K562 (cell line): ENCODE measurements around the gene EHBP1L1. TPM values are rescaled to one million over a fixed set of nuclear protein-coding genes. Genes with fewer than 3 reads are reported as not detected.

ENCODE experiments used
- CEBPG ChIP-seq, 3 experiments: fragments of 200-800 bp in 1 of 3; sonication (Bioruptor generic) in 1 of 3; sonication (generic) in 1 of 3; formaldehyde crosslinking in 1 of 3; IDR thresholded peaks in 2 of 3; conservative IDR thresholded peaks in 1 of 3; 2 replicates each; pipeline versions ENCODE4 v1.6.1 to v1.8.0; 2016 to 2022; ENCODE audit warnings: missing compliant biosample characterization in 2 of 3, missing genetic modification characterization in 2 of 3, mild to moderate bottlenecking in 1 of 3, missing genetic modification reagents in 1 of 3
- CXXC5 ChIP-seq: fragments of 250-450 bp; sonication (Bioruptor Pico); IDR thresholded peaks from 2 replicates; pipeline ENCODE4 v1.8.0; 2022; ENCODE audit warnings: inconsistent platforms, mild to moderate bottlenecking, moderate library complexity
- HDAC1 ChIP-seq, 2 experiments: fragments of 450-650 bp; IDR thresholded peaks; 2 replicates each; pipeline ENCODE4 v1.6.1; 2016 to 2017; ENCODE audit warnings: inconsistent platforms in 1 of 2, mild to moderate bottlenecking in 1 of 2, moderate library complexity in 1 of 2
- HNRNPK ChIP-seq: fragments of 200-400 bp; formaldehyde crosslinking; IDR thresholded peaks from one replicate; pipeline ENCODE4 v1.6.1; 2018; ENCODE audit warnings: mild to moderate bottlenecking, low read depth, low read length; ENCODE audit not compliant: poor library complexity, severe bottlenecking
- KDM4B ChIP-seq, 2 experiments: fragments of 450-650 bp in 1 of 2; sonication (generic) in 1 of 2; IDR thresholded peaks; 2 replicates each; pipeline ENCODE4 v1.6.1; 2016 to 2017; ENCODE audit warnings: borderline replicate concordance in 2 of 2, antibody characterized with exemption in 1 of 2, low read depth in 1 of 2, mild to moderate bottlenecking in 1 of 2
- KLF16 ChIP-seq: IDR thresholded peaks from 2 replicates; pipeline ENCODE4 v1.6.1; 2016; ENCODE audit warnings: antibody characterized with exemption
- MAZ ChIP-seq, 2 experiments: fragments of 450-650 bp in 1 of 2; sonication (generic) in 1 of 2; formaldehyde crosslinking; IDR thresholded peaks in 1 of 2; conservative IDR thresholded peaks in 1 of 2; 2 replicates each; pipeline versions ENCODE4 v1.4.0 to v1.5.0; 2020; ENCODE audit warnings: mild to moderate bottlenecking in 1 of 2, missing genetic modification reagents in 1 of 2
- NFE2 ChIP-seq: IDR thresholded peaks from 2 replicates; pipeline ENCODE4 v1.6.1; 2014; ENCODE audit warnings: antibody characterized with exemption, low read depth
- POLR2B ChIP-seq: fragments of 450-650 bp; IDR thresholded peaks from 2 replicates; pipeline ENCODE4 v1.6.1; 2018; ENCODE audit warnings: low read depth; ENCODE audit not compliant: partially characterized antibody
- RCOR1 ChIP-seq, 2 experiments: IDR thresholded peaks; 2 replicates each; pipeline ENCODE4 v1.6.1; 2012; ENCODE audit warnings: low read depth in 2 of 2, low read length in 2 of 2, borderline replicate concordance in 1 of 2, improper control_type of control experiment in 1 of 2
- SIRT6 ChIP-seq: IDR thresholded peaks from one replicate; pipeline ENCODE4 v1.6.1; 2012; ENCODE audit warnings: low read depth, mild to moderate bottlenecking, control low read depth, inconsistent platforms, low read length, moderate library complexity
- SMAD3 ChIP-seq: fragments of 450-650 bp; formaldehyde crosslinking; conservative IDR thresholded peaks from 2 replicates; pipeline ENCODE4 v1.4.0; 2020; ENCODE audit warnings: mild to moderate bottlenecking
- SNIP1 ChIP-seq: fragments of 450-650 bp; IDR thresholded peaks from 2 replicates; pipeline ENCODE4 v1.7.1; 2017; ENCODE audit warnings: low read depth, mild to moderate bottlenecking
- SP2 ChIP-seq: IDR thresholded peaks from 2 replicates; pipeline ENCODE4 v1.6.1; 2011; ENCODE audit warnings: mild to moderate bottlenecking, low read depth, low read length, moderate library complexity; ENCODE audit not compliant: poor library complexity, severe bottlenecking; ENCODE audit errors: extremely low read depth
- THRA ChIP-seq: fragments of 450-650 bp; IDR thresholded peaks from 2 replicates; pipeline ENCODE4 v1.6.1; 2017; ENCODE audit warnings: mild to moderate bottlenecking, moderate library complexity
- ZFP30 ChIP-seq: fragments of 250-450 bp; sonication (Bioruptor Pico); IDR thresholded peaks from 2 replicates; pipeline ENCODE4 v1.8.0; 2022; ENCODE audit warnings: moderate library complexity, mild to moderate bottlenecking, inconsistent platforms, borderline replicate concordance
- ZNF717 ChIP-seq: fragments of 250-450 bp; sonication (Bioruptor Pico); IDR thresholded peaks from 2 replicates; pipeline ENCODE4 v1.5.0; 2021
- ZSCAN32 ChIP-seq: fragments of 450-650 bp; formaldehyde crosslinking; IDR thresholded peaks from 2 replicates; pipeline ENCODE4 v1.4.0; 2020; ENCODE audit warnings: mild to moderate bottlenecking, moderate library complexity
- polyA plus RNA-seq, 8 experiments: library from polyadenylated mRNA; depleted of rRNA in 4 of 8; stranded (reverse) in 5 of 8; unstranded in 3 of 8; fragments of >200 nt; fragmentation: Nextera tagmentation in 2 of 8; fragmentation: Illumina TruSeq in 1 of 8; extraction: Ambion mirVana in 2 of 8; extraction: Trizol in 1 of 8; gene quantifications; 2 replicates each; pipeline versions ENCODE4 v1.2.1 to v1.2.3, GENCODE V29; 2011 to 2014; ENCODE audit warnings: inconsistent platforms in 1 of 8, missing spikeins in 1 of 8
- total RNA-seq, 7 experiments: library from RNA; depleted of rRNA in 6 of 7; stranded (reverse); fragments of >200 nt in 6 of 7; fragmentation: Illumina TruSeq in 2 of 7; extraction: Trizol in 2 of 7; gene quantifications; 2 replicates each; pipeline versions ENCODE4 v1.2.1 to v1.2.3, GENCODE V29; 2011 to 2021; ENCODE audit warnings: low replicate concordance in 1 of 7
- TF ChIP-seq, protein P1 (sequence below): fragments of 250-450 bp; sonication (Bioruptor Pico); IDR thresholded peaks from 2 replicates; pipeline ENCODE4 v1.4.0; 2020; ENCODE audit warnings: borderline replicate concordance
- TF ChIP-seq, protein P2 (sequence below): IDR thresholded peaks from 2 replicates; pipeline ENCODE4 v1.6.1; 2011; ENCODE audit warnings: borderline replicate concordance, low read depth, mild to moderate bottlenecking, moderate library complexity, low read length; ENCODE audit not compliant: insufficient read depth, poor library complexity, severe bottlenecking

The EHBP1L1 gene
- total and polyA plus RNA-seq, 9 of the 15 experiments (the other 6 are each of a cell fraction or from before 2014, with no cell fraction given) = 0.03 to 87.1 (median 26.3) TPM

DNA sequence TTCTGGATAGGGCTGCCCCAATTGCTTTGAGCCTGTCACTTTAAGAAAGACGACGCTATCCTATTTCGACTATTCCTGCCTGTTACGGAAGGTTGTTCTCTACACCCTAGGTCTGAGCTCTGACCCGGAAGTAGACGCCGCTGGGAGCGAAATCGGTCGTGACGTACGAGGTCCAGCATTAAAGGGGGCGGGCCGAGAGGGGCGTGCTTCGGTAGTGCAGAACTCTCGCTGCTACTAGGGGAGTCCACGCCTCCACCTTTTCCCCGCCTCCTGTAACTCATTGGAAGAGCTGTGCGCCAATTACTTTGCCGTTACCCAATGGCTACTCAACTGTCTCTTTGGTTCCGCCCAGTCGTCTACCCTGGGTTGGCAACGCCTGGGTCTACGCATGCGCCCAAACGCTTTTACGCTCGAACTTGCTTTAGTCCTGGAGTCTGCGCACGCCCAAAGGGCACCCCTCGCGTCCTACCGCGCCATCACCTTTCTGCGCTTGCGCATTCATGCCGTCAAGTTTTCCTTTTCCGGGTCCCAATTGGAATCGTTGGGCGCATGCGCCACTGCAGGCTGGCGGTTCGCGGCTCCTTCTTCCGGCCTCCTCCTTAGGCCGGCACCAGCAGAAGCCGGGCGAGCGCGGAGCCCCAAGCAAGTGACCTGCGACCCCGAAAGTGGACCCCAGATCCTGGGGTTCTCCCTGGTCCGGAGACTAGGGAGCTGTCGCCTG, 39.5 kb downstream of the EHBP1L1 start, which contains the start of gene PCNX3 (continued):
- TF ChIP-seq CEBPG (CRISPR knock-in tag; IDR thresholded peaks at IDR 0.05) (no peak), CEBPG (tag; conservative IDR thresholded peaks at IDR 0.05 in 1 of 2, IDR thresholded peaks at IDR 0.05 in 1 of 2) (no peak), RCOR1 (IDR thresholded peaks at IDR 0.05; ENCODE audit: borderline replicate concordance in 1 of 2, low read depth in 2 of 2, low read length in 2 of 2) (peak in 1 of 2 experiments; percentile 42; a peak in 1 of 4 replicates), ZFP30 (CRISPR knock-in tag) (no peak), NFE2 (0 out of 2 replicates have a peak, but pooled peaks have one; percentile 25), SIRT6 (no peak), CXXC5 (peak; percentile 86), HDAC1 (IDR thresholded peaks at IDR 0.05) (peak in 1 of 2 experiments; percentile 87; a peak in 1 of 4 replicates), ZNF717 (CRISPR knock-in tag) (no peak), SNIP1 (no peak), KDM4B (IDR thresholded peaks at IDR 0.05; ENCODE audit: borderline replicate concordance in 2 of 2, low read depth in 1 of 2) (peak in 1 of 2 experiments; percentile 46; a peak in 1 of 4 replicates), POLR2B (peak; percentile 77), HNRNPK (no peak), SMAD3 (CRISPR knock-in tag) (no peak), KLF16 (no peak), ZSCAN32 (CRISPR knock-in tag) (no peak), MAZ (CRISPR knock-in tag; conservative IDR thresholded peaks at IDR 0.05 in 1 of 2, IDR thresholded peaks at IDR 0.05 in 1 of 2) (peak; percentile 53 to 83), SP2 (peak; percentile 82), THRA (no peak)
- TF ChIP-seq, protein P1, sequence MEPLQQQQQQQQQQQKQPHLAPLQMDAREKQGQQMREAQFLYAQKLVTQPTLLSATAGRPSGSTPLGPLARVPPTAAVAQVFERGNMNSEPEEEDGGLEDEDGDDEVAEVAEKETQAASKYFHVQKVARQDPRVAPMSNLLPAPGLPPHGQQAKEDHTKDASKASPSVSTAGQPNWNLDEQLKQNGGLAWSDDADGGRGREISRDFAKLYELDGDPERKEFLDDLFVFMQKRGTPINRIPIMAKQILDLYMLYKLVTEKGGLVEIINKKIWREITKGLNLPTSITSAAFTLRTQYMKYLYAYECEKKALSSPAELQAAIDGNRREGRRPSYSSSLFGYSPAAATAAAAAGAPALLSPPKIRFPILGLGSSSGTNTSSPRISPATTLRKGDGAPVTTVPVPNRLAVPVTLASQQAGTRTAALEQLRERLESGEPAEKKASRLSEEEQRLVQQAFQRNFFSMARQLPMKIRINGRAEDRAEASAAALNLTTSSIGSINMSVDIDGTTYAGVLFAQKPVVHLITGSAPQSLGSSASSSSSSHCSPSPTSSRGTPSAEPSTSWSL (CRISPR knock-in tag) = no peak
- TF ChIP-seq, protein P2, sequence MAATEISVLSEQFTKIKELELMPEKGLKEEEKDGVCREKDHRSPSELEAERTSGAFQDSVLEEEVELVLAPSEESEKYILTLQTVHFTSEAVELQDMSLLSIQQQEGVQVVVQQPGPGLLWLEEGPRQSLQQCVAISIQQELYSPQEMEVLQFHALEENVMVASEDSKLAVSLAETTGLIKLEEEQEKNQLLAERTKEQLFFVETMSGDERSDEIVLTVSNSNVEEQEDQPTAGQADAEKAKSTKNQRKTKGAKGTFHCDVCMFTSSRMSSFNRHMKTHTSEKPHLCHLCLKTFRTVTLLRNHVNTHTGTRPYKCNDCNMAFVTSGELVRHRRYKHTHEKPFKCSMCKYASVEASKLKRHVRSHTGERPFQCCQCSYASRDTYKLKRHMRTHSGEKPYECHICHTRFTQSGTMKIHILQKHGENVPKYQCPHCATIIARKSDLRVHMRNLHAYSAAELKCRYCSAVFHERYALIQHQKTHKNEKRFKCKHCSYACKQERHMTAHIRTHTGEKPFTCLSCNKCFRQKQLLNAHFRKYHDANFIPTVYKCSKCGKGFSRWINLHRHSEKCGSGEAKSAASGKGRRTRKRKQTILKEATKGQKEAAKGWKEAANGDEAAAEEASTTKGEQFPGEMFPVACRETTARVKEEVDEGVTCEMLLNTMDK = peak; percentile 10
